HepG2 (cell line): ENCODE results near the gene LRRIQ4. TPM values are rescaled to one million over a fixed set of nuclear protein-coding genes. Genes with fewer than 3 reads are reported as not detected.

ENCODE experiments used
- ADNP ChIP-seq: sonication (generic); formaldehyde crosslinking; IDR thresholded peaks from 2 replicates; pipeline ENCODE4 v1.4.0; 2020; ENCODE audit warnings: missing genetic modification reagents
- CREM ChIP-seq, 2 experiments: sonication (generic) in 1 of 2; formaldehyde crosslinking in 1 of 2; IDR thresholded peaks; 2 replicates each; pipeline versions ENCODE4 v1.4.0 to v1.6.1; 2016 to 2020; ENCODE audit warnings: antibody characterized with exemption in 1 of 2, mild to moderate bottlenecking in 1 of 2, missing genetic modification reagents in 1 of 2
- MATR3 ChIP-seq: sonication (generic); formaldehyde crosslinking; IDR thresholded peaks from 2 replicates; pipeline ENCODE4 v1.4.0; 2020; ENCODE audit warnings: missing genetic modification reagents
- NCOA5 ChIP-seq: sonication (generic); formaldehyde crosslinking; IDR thresholded peaks from 2 replicates; pipeline ENCODE4 v1.4.0; 2020; ENCODE audit warnings: missing genetic modification reagents
- PBX3 ChIP-seq: sonication (generic); formaldehyde crosslinking; IDR thresholded peaks from 2 replicates; pipeline ENCODE4 v1.8.1; 2023; ENCODE audit warnings: missing genetic modification reagents, inconsistent platforms, borderline replicate concordance
- POLR2AphosphoS2 ChIP-seq: IDR thresholded peaks from 2 replicates; pipeline ENCODE4 v1.6.1; 2011; ENCODE audit warnings: low read depth, low read length, improper control_type of control experiment
- PRDM15 ChIP-seq: sonication (generic); formaldehyde crosslinking; IDR thresholded peaks from 2 replicates; pipeline ENCODE4 v1.4.0; 2020; ENCODE audit warnings: missing genetic modification reagents
- RAD21 ChIP-seq: fragments of 450-650 bp; formaldehyde crosslinking; IDR thresholded peaks from 2 replicates; pipeline ENCODE4 v1.5.0; 2020; ENCODE audit warnings: mild to moderate bottlenecking
- RBM22 ChIP-seq: fragments of 200-400 bp; formaldehyde crosslinking; optimal IDR thresholded peaks from 2 replicates; pipeline ENCODE3; 2017; ENCODE audit warnings: mild to moderate bottlenecking, low read length, moderate library complexity
- SAFB2 ChIP-seq: sonication (generic); formaldehyde crosslinking; IDR thresholded peaks from 2 replicates; pipeline ENCODE4 v1.5.1; 2020; ENCODE audit warnings: missing genetic modification reagents, low read depth, mild to moderate bottlenecking, borderline replicate concordance
- SMAD1 ChIP-seq: sonication (generic); formaldehyde crosslinking; IDR thresholded peaks from 2 replicates; pipeline ENCODE4 v1.4.0; 2020; ENCODE audit warnings: missing genetic modification reagents, low read depth, mild to moderate bottlenecking, borderline replicate concordance
- SP140L ChIP-seq: sonication (generic); formaldehyde crosslinking; IDR thresholded peaks from 2 replicates; pipeline ENCODE4 v1.4.0; 2020; ENCODE audit warnings: missing genetic modification reagents, borderline replicate concordance
- TP53 ChIP-seq: sonication (generic); formaldehyde crosslinking; conservative IDR thresholded peaks from 2 replicates; pipeline ENCODE4 v1.4.0; 2020; ENCODE audit warnings: missing genetic modification reagents
- ZKSCAN8 ChIP-seq: IDR thresholded peaks from 2 replicates; pipeline ENCODE4 v1.6.1; 2016; ENCODE audit warnings: borderline replicate concordance, missing genetic modification reagents, missing compliant biosample characterization
- ZNF10 ChIP-seq: sonication (generic); formaldehyde crosslinking; IDR thresholded peaks from 2 replicates; pipeline ENCODE4 v1.4.0; 2020; ENCODE audit warnings: mild to moderate bottlenecking, low read depth, missing genetic modification reagents, borderline replicate concordance
- ZNF33B ChIP-seq: sonication (generic); formaldehyde crosslinking; IDR thresholded peaks from 2 replicates; pipeline ENCODE4 v1.5.1; 2020; ENCODE audit warnings: mild to moderate bottlenecking, missing genetic modification reagents
- ZNF570 ChIP-seq: sonication (generic); formaldehyde crosslinking; IDR thresholded peaks from 2 replicates; pipeline ENCODE4 v1.4.0; 2020; ENCODE audit warnings: mild to moderate bottlenecking, missing genetic modification reagents, borderline replicate concordance
- ZNF572 ChIP-seq: sonication (generic); formaldehyde crosslinking; IDR thresholded peaks from 2 replicates; pipeline ENCODE4 v1.5.1; 2020; ENCODE audit warnings: mild to moderate bottlenecking, missing genetic modification reagents
- ZZZ3 ChIP-seq: sonication (generic); formaldehyde crosslinking; IDR thresholded peaks from 2 replicates; pipeline ENCODE4 v1.4.0; 2020; ENCODE audit warnings: missing genetic modification reagents, mild to moderate bottlenecking, borderline replicate concordance
- polyA plus RNA-seq, 8 experiments: library from polyadenylated mRNA; depleted of rRNA in 3 of 8; stranded (reverse) in 7 of 8; unstranded in 1 of 8; fragments of >200 nt; fragmentation: Illumina TruSeq in 4 of 8; extraction: Trizol in 4 of 8; gene quantifications; 2 replicates each; pipeline versions ENCODE4 v1.2.1 to v1.2.3, GENCODE V29; 2011 to 2016; ENCODE audit warnings: low read depth in 4 of 8, missing spikeins in 1 of 8, mixed read lengths in 1 of 8; ENCODE audit not compliant: insufficient read depth in 1 of 8
- total RNA-seq, 5 experiments: library from RNA; depleted of rRNA; stranded (reverse); fragments of >200 nt; fragmentation: Illumina TruSeq; extraction: Trizol; gene quantifications; 2 replicates each; pipeline ENCODE4 v1.2.3, GENCODE V29; 2016; ENCODE audit warnings: low read depth in 1 of 5
- TF ChIP-seq, protein P1 (sequence below): sonication (generic); formaldehyde crosslinking; IDR thresholded peaks from 2 replicates; pipeline ENCODE4 v1.4.0; 2020; ENCODE audit warnings: missing genetic modification reagents
- TF ChIP-seq, protein P2 (sequence below): sonication (generic); formaldehyde crosslinking; conservative IDR thresholded peaks from 2 replicates; pipeline ENCODE4 v1.8.0; 2022; ENCODE audit warnings: missing genetic modification reagents

LRRIQ4 gene
- total and polyA plus RNA-seq, 2 of the 13 experiments (the other 11 are each of a cell fraction or from before 2014, with no cell fraction given): not detected

GRCh38 chr3:169772897-169773816 is 39.5 kb upstream of the LRRIQ4 start, which contains the start of gene MYNN (continued):
- no peak for TF ChIP-seq PBX3 (CRISPR knock-in tag)
- no peak for TF ChIP-seq ZNF572 (CRISPR knock-in tag)
- TF ChIP-seq SAFB2 (CRISPR knock-in tag): 0 out of 2 replicates have a peak, but pooled peaks have one; percentile 67
- no peak for TF ChIP-seq SP140L (CRISPR knock-in tag)
- TF ChIP-seq POLR2AphosphoS2: 0 out of 2 replicates have a peak, but pooled peaks have one; percentile 29
- TF ChIP-seq PRDM15 (CRISPR knock-in tag): no peak
- TF ChIP-seq SMAD1 (CRISPR knock-in tag): no peak
- TF ChIP-seq MATR3 (CRISPR knock-in tag): no peak
- no peak for TF ChIP-seq ZKSCAN8 (CRISPR knock-in tag)
- no peak for TF ChIP-seq ADNP (CRISPR knock-in tag)
- TF ChIP-seq, protein P1, sequence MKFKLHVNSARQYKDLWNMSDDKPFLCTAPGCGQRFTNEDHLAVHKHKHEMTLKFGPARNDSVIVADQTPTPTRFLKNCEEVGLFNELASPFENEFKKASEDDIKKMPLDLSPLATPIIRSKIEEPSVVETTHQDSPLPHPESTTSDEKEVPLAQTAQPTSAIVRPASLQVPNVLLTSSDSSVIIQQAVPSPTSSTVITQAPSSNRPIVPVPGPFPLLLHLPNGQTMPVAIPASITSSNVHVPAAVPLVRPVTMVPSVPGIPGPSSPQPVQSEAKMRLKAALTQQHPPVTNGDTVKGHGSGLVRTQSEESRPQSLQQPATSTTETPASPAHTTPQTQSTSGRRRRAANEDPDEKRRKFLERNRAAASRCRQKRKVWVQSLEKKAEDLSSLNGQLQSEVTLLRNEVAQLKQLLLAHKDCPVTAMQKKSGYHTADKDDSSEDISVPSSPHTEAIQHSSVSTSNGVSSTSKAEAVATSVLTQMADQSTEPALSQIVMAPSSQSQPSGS (CRISPR knock-in tag): peak; percentile 71; the same call in 1 of the 2 replicates
- TF ChIP-seq ZNF10: no peak
- no peak; the same call in 1 of the 2 replicates for TF ChIP-seq TP53
- peak; percentile 85 for TF ChIP-seq ZNF33B (CRISPR knock-in tag)
- no peak for TF ChIP-seq ZNF570
- TF ChIP-seq CREM (IDR thresholded peaks at IDR 0.05): peak; percentile 93
- TF ChIP-seq CREM (CRISPR knock-in tag; IDR thresholded peaks at IDR 0.05): no peak; the same call in 1 of the 2 replicates
- no peak for TF ChIP-seq RBM22
- no peak for TF ChIP-seq NCOA5 (CRISPR knock-in tag)
- TF ChIP-seq ZZZ3 (CRISPR knock-in tag): no peak
- TF ChIP-seq RAD21 (CRISPR knock-in tag): peak; percentile 32; the same call in 1 of the 2 replicates
- TF ChIP-seq, protein P2, sequence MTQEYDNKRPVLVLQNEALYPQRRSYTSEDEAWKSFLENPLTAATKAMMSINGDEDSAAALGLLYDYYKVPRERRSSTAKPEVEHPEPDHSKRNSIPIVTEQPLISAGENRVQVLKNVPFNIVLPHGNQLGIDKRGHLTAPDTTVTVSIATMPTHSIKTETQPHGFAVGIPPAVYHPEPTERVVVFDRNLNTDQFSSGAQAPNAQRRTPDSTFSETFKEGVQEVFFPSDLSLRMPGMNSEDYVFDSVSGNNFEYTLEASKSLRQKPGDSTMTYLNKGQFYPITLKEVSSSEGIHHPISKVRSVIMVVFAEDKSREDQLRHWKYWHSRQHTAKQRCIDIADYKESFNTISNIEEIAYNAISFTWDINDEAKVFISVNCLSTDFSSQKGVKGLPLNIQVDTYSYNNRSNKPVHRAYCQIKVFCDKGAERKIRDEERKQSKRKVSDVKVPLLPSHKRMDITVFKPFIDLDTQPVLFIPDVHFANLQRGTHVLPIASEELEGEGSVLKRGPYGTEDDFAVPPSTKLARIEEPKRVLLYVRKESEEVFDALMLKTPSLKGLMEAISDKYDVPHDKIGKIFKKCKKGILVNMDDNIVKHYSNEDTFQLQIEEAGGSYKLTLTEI (CRISPR knock-in tag): no peak
